Naive thymus-derived CD8-positive, alpha-beta T cell (primary cell): ENCODE results near the gene LRRC26. TPM values are rescaled to one million over a fixed set of nuclear protein-coding genes. Genes with fewer than 3 reads are reported as not detected.
"Not testable (repeated sequence)": the region's sequence is repeated elsewhere in the genome, so short reads cannot be mapped to it uniquely, and the experiment has no call there.

Experiments
- ATAC-seq, 2 donors: fragments of 150-1000 bp; cut with Tn5 transposase in 1 of 2; sonication (Bioruptor Pico), chemical (Tn5 transposase) in 1 of 2; 1 replicate in 1 of 2; 2 replicates in 1 of 2; pipeline ENCODE4 v1.10.0; 2021; ENCODE audit warnings: mild to moderate bottlenecking in 2 of 2, moderate library complexity in 2 of 2
- POLR2A ChIA-PET: fragments of 350-600 bp; sonication (Branson Sonifier 250); formaldehyde crosslinking; loops from one replicate; lab custom pipeline; 2021; ENCODE audit warnings: antibody characterized with exemption; lab: Charles Lee
- DNase-seq, 10 donors: peaks; one replicate each; pipeline versions ENCODE4 v3.0.0 to v3.0.0-alpha.2; 2020 to 2022
- H3K27ac Mint-ChIP-seq, 10 donors: one replicate each; pipeline ENCODE4 v1.8.0; 2020 to 2022; ENCODE audit warnings: mild to moderate bottlenecking in 10 of 10, mixed read lengths in 10 of 10, moderate library complexity in 4 of 10, inconsistent platforms in 1 of 10
- H3K27me3 Mint-ChIP-seq, 5 donors: one replicate each; pipeline ENCODE4 v1.8.0; 2021 to 2022; ENCODE audit warnings: mixed read lengths in 5 of 5
- H3K36me3 Mint-ChIP-seq, 3 donors: one replicate each; pipeline ENCODE4 v1.8.0; 2020 to 2022; ENCODE audit warnings: mixed read lengths in 3 of 3, mild to moderate bottlenecking in 2 of 3, inconsistent platforms in 1 of 3
- H3K4me1 Mint-ChIP-seq, 4 donors: one replicate each; pipeline ENCODE4 v1.8.0; 2021 to 2022; ENCODE audit warnings: mixed read lengths in 4 of 4
- H3K4me3 Mint-ChIP-seq, 10 donors: one replicate each; pipeline ENCODE4 v1.8.0; 2020 to 2022; ENCODE audit warnings: mild to moderate bottlenecking in 10 of 10, mixed read lengths in 10 of 10, moderate library complexity in 6 of 10, inconsistent platforms in 1 of 10
- H3K9me3 Mint-ChIP-seq, 9 donors: one replicate each; pipeline ENCODE4 v1.8.0; 2020 to 2022; ENCODE audit warnings: mixed read lengths in 9 of 9, mild to moderate bottlenecking in 3 of 9, inconsistent platforms in 1 of 9, moderate library complexity in 1 of 9
- polyA plus RNA-seq, 3 donors: library from polyadenylated mRNA; unstranded; fragments of 300-500 nt; fragmentation: Illumina TruSeq; gene quantifications; one replicate each; pipeline ENCODE4 v1.2.3, GENCODE V29; 2021
- total RNA-seq, 8 experiments: library from RNA in 2 of 8; stranded (reverse) in 2 of 8; gene quantifications; one replicate each; pipeline ENCODE4 v1.2.3 and lab custom pipeline; 2021 to 2026

Gene LRRC26
- total and polyA plus RNA-seq, 5 experiments from 2014 or later = not detected

DNA sequence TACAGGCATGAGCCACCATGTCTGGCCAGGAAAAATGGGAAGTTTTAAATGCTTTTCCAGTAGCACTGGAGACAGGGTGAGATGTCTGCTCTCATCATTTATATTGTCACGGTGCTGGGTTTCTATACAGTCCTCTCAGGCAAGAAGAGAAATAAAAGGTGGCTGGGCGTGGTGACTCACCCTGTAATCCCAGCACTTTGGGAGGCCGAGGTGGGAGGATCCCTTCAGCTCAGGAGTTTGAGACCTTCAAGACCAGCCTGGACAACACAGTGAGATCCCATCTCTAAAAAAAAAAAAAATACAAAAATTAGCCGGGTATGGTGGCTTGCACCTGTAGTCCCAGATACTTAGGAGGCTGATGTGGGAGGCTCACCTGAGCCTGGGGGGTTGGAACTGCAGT, 35.7 kb downstream of the LRRC26 start:
- H3K27me3 Mint-ChIP-seq = peaks cover 11 to 49% (median 28%) of the 10 kb centered on the region in 5 donors
- H3K27ac Mint-ChIP-seq = no peak overlapping the region
- peaks cover 0 to 2% (median 0%) of the 10 kb centered on the region in 3 donors for H3K36me3 Mint-ChIP-seq
- H3K4me3 Mint-ChIP-seq = no peak overlapping the region
- DNase-seq (no peak), ATAC-seq (no peak)
- peaks cover 0 to 6% (median 4%) of the 10 kb centered on the region in 4 donors for H3K4me1 Mint-ChIP-seq
- POLR2A ChIA-PET = no interaction called here
- peaks cover 0 to 3% (median 0%) of the 10 kb centered on the region in 9 donors for H3K9me3 Mint-ChIP-seq

GRCh38 chr9:137130176-137130755, 39.6 kb downstream of the LRRC26 start:
- peak overlapping the region in 5 of 10 donors; percentile 52 to 87 (median 62) for H3K27ac Mint-ChIP-seq
- ATAC-seq (peak in 1 of 2 donors; percentile 0), DNase-seq (no peak)
- peaks cover 17 to 30% (median 28%) of the 10 kb centered on the region in 4 donors for H3K4me1 Mint-ChIP-seq
- H3K36me3 Mint-ChIP-seq = no peaks in the 10 kb centered on the region
- peak overlapping the region; percentile 68 to 92 (median 80) for H3K4me3 Mint-ChIP-seq
- POLR2A ChIA-PET = interaction anchor here (0.6 to 3.3 kb wide), 24 partner anchors 8 to 1023 kb away, joined by 3 to 34 read pairs (median 5); partner anchors contain the start of genes ANAPC2, CYSRT1, DPP7 and EDF1
- peaks cover 0 to 3% (median 0%) of the 10 kb centered on the region in 9 donors for H3K9me3 Mint-ChIP-seq
- H3K27me3 Mint-ChIP-seq = peaks cover 0 to 16% (median 4%) of the 10 kb centered on the region in 5 donors

DNA sequence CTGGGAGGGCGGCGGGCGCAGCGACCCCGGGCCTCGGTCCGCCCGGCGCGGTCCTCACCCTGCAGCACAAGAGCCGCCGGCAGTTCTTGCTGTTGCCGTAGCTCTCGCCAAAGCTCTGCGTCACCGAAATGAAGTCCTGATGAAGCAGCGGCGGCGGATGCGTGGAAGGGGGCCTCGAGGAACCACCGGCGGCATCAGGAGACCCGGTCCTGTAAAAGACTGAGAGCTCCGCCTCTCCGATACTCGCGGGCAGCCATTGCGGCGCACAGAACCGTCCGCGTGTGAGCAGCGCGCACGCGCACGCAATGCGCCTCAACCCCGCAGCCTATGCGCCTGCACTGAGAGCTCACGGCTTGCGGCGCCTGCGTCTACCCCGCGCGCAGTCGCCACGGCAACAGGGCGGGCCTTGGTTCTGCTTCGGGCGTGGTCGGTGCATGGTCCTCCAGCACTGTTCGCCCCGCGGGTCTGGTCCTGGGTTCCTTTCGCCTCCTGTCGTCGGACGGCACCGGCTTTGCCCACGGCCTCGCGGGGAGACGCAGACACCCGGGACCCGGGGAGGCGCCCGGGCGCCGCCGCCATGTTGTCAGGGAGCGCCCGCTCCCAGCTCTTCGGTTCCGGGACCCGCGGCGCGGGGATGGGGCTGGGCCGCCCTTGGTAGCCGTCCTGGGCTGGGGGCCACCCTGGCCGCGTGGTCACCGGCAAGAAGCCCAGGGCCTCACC, 40.2 kb downstream of the LRRC26 start:
- peaks cover 0 to 3% (median 0%) of the 10 kb centered on the region in 9 donors for H3K9me3 Mint-ChIP-seq
- peak overlapping the region; percentile 78 to 95 (median 88) for H3K4me3 Mint-ChIP-seq
- DNase-seq = peak; percentile 82 to 93 (median 88)

GRCh38 chr9:137128862-137129455, 40.9 kb downstream of the LRRC26 start:
- Mint-ChIP-seq H3K4me1 (peaks cover 17 to 30% (median 28%) of the 10 kb centered on the region in 4 donors), H3K36me3 (no peaks in the 10 kb centered on the region), H3K4me3 (peak overlapping the region; percentile 80 to 95 (median 91)), H3K9me3 (peaks cover 0 to 3% (median 0%) of the 10 kb centered on the region in 9 donors), H3K27ac (peak overlapping the region; percentile 71 to 98 (median 94)), H3K27me3 (peaks cover 0 to 7% (median 2%) of the 10 kb centered on the region in 5 donors)
- POLR2A ChIA-PET = interaction anchor here (0.8 to 3.3 kb wide), 21 partner anchors 10 to 401 kb away, joined by 3 to 34 read pairs (median 6); partner anchors contain the start of genes ANAPC2, CYSRT1, DPP7 and GRIN1
- DNase-seq (peak in 2 of 10 donors; percentile 16 to 30), ATAC-seq (peak; percentile 7 to 13)

More for the DNA sequence above, 40.2 kb downstream of the LRRC26 start:
- ATAC-seq = peak; percentile 92 to 95
- peak overlapping the region; percentile 71 to 94 (median 84) for H3K27ac Mint-ChIP-seq
- peaks cover 17 to 30% (median 28%) of the 10 kb centered on the region in 4 donors for H3K4me1 Mint-ChIP-seq
- POLR2A ChIA-PET = interaction anchor here (0.6 to 3.3 kb wide), 26 partner anchors 9 to 1023 kb away, joined by 3 to 34 read pairs (median 5); partner anchors contain the start of genes ANAPC2, CYSRT1, DPP7 and EDF1
- no peaks in the 10 kb centered on the region for H3K36me3 Mint-ChIP-seq
- H3K27me3 Mint-ChIP-seq = peaks cover 0 to 10% (median 2%) of the 10 kb centered on the region in 5 donors

- peak in 1 of 10 donors; percentile 15 for DNase-seq
These were observed 41.5 kb downstream of the LRRC26 start for GRCh38 chr9:137128158-137128861.

GRCh38 chr9:137127301-137128157, 42.3 kb downstream of the LRRC26 start:
- peak overlapping the region; percentile 83 to 98 (median 94) for H3K27ac Mint-ChIP-seq
- DNase-seq (peak in 5 of 10 donors; percentile 27 to 45 (median 40)), ATAC-seq (no peak)
- POLR2A ChIA-PET = interaction anchor here (0.7 to 3.1 kb wide), 16 partner anchors 12 to 267 kb away, joined by 3 to 34 read pairs (median 4); partner anchors contain the start of genes CYSRT1, MAN1B1, RNF208 and RNF224
- H3K36me3 Mint-ChIP-seq = no peaks in the 10 kb centered on the region
- peaks cover 0 to 2% (median 0%) of the 10 kb centered on the region in 5 donors for H3K27me3 Mint-ChIP-seq
- H3K4me3 Mint-ChIP-seq = peak overlapping the region; percentile 80 to 95 (median 91)
- H3K4me1 Mint-ChIP-seq = peaks cover 17 to 34% (median 30%) of the 10 kb centered on the region in 4 donors
- H3K9me3 Mint-ChIP-seq = peaks cover 0 to 3% (median 0%) of the 10 kb centered on the region in 9 donors

More at GRCh38 chr9:137128158-137128861, 41.5 kb downstream of the LRRC26 start:
- Mint-ChIP-seq H3K4me1 (peaks cover 17 to 31% (median 30%) of the 10 kb centered on the region in 4 donors), H3K27me3 (peaks cover 0 to 7% (median 2%) of the 10 kb centered on the region in 5 donors), H3K9me3 (peaks cover 0 to 3% (median 0%) of the 10 kb centered on the region in 9 donors), H3K27ac (peak overlapping the region; percentile 71 to 98 (median 94)), H3K36me3 (no peaks in the 10 kb centered on the region), H3K4me3 (peak overlapping the region; percentile 80 to 95 (median 91))
- POLR2A ChIA-PET = interaction anchor here (0.7 to 3.1 kb wide), 13 partner anchors 10 to 268 kb away, joined by 3 to 34 read pairs (median 4); partner anchors contain the start of genes CYSRT1, DPP7, GRIN1 and MAN1B1
- no peak for ATAC-seq

GRCh38 chr9:137126786-137127185, 43.1 kb downstream of the LRRC26 start:
- ATAC-seq (no peak), DNase-seq (no peak)
- POLR2A ChIA-PET = interaction anchor here (0.7 to 1.6 kb wide), 6 partner anchors 13 to 229 kb away, joined by 3 to 7 read pairs (median 4); partner anchors contain the start of gene SSNA1
- Mint-ChIP-seq H3K9me3 (peaks cover 0 to 3% (median 0%) of the 10 kb centered on the region in 9 donors), H3K27me3 (no peaks in the 10 kb centered on the region), H3K27ac (peak overlapping the region; percentile 71 to 98 (median 92)), H3K36me3 (no peaks in the 10 kb centered on the region), H3K4me1 (peaks cover 21 to 42% (median 32%) of the 10 kb centered on the region in 4 donors), H3K4me3 (peak overlapping the region; percentile 80 to 95 (median 91))

GRCh38 chr9:137123952-137124462, 45.8 kb downstream of the LRRC26 start:
- not testable (repeated sequence) for H3K27ac Mint-ChIP-seq, H3K9me3 Mint-ChIP-seq, H3K36me3 Mint-ChIP-seq, H3K27me3 Mint-ChIP-seq, DNase-seq, H3K4me3 Mint-ChIP-seq, ATAC-seq
- POLR2A ChIA-PET = interaction anchor here (1.0 to 1.1 kb wide), 2 partner anchors 10 to 28 kb away, joined by 3 read pairs; no protein-coding TSS in a partner anchor
- peaks cover 21 to 50% (median 27%) of the 10 kb centered on the region in 4 donors for H3K4me1 Mint-ChIP-seq

DNA sequence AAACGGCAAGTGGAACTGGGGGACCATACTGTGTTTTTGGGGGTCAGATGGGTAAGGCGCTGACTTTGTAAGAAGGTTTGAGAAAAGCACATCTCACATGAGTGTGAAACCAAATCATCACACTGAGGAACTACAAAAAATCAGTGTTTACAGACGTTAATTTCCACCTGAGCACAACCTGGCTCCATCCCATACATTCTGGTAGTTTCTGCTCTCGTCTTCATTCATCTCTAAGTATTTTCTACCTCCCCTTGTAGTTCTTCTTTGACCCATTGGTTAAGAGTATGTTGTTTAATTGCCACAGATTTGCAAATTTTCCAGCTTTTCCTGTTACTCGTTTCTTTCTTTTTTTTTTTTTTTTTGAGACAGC, 46.4 kb downstream of the LRRC26 start:
- Mint-ChIP-seq H3K9me3 (no peaks in the 10 kb centered on the region), H3K4me1 (peaks cover 16 to 49% (median 22%) of the 10 kb centered on the region in 4 donors), H3K4me3 (no peak overlapping the region), H3K27ac (no peak overlapping the region), H3K27me3 (no peaks in the 10 kb centered on the region), H3K36me3 (no peaks in the 10 kb centered on the region)
- no peak for ATAC-seq
- no peak for DNase-seq
- POLR2A ChIA-PET = interaction anchor here (0.6 to 1.1 kb wide), 3 partner anchors 10 to 193 kb away, joined by 3 to 4 read pairs (median 3); no protein-coding TSS in a partner anchor

DNA sequence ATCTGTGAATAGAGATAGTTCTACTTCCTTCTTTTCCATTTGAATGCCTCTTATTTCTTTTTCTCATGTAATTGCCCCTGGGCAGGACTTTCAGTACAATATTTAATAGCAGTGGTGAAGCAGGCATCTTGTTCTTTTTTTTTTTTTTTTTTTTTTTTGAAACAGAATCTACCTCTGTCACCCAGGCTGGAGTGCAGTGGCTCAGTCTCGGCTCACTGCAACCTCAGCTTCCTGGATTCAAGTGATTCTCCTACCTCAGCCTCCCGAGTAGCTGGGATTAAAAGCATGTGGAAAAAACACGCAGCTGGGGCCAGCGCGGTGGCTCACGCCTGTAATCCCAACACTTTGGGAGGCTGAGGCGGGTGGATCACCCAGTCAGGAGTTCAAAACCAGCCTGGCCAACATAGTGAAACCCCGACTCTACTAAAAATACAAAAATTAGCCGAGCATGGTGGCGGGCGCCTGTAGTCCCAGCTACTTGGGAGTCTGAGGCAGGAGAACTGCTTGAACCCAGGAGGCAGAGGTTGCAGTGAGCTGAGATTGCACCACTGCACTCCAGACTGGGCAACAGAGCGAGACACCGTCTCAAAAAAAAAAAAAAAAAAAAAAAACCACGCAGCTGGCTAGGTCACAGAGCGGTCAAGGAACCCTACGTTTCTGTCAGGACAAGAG, 46.9 kb downstream of the LRRC26 start:
- ATAC-seq, H3K9me3 Mint-ChIP-seq, DNase-seq, H3K36me3 Mint-ChIP-seq, H3K27me3 Mint-ChIP-seq: not testable (repeated sequence)
- H3K4me1 Mint-ChIP-seq = peaks cover 13 to 44% (median 17%) of the 10 kb centered on the region in 4 donors
- H3K4me3 Mint-ChIP-seq = peak overlapping the region in 2 of 10 donors; percentile 7 to 55
- POLR2A ChIA-PET = interaction anchor here (0.6 to 1.1 kb wide), 4 partner anchors 9 to 194 kb away, joined by 3 to 4 read pairs (median 4); no protein-coding TSS in a partner anchor
- peak overlapping the region in 1 of 10 donors; percentile 59 for H3K27ac Mint-ChIP-seq
